Measurements from ENCODE around the gene KHDC4. TPM values are rescaled to one million over a fixed set of nuclear protein-coding genes. Genes with fewer than 3 reads are reported as not detected.

KHDC4 gene
- total RNA-seq, 1 experiment from 2014 or later: 57.7 TPM

GRCh38 chr1:155952505-155952890 lies 18.3 kb upstream of the KHDC4 start:
- no peak overlapping the region for H2AK5ac ChIP-seq (ENCODE audit: insufficient read length, low read length)
- no peaks in the 10 kb centered on the region for H3K9me3 ChIP-seq (ENCODE audit: control insufficient read depth, low read depth, low read length)
- Mint-ChIP-seq H3K9me3 (no peaks in the 10 kb centered on the region), H3K36me3 (ENCODE audit: insufficient read depth in 1 of 3, low read depth in 3 of 3) (peaks cover 44 to 92% (median 80%) of the 10 kb centered on the region in 3 experiments; a peak in 6 of 7 replicates), H3K27me3 (ENCODE audit: low read depth) (no peaks in the 10 kb centered on the region), H3K27ac (no peak overlapping the region), H3K4me1 (no peaks in the 10 kb centered on the region), H3K4me3 (no peak overlapping the region)
- no peak overlapping the region for H2BK15ac ChIP-seq (ENCODE audit: low read depth, low read length)
- H3K27ac ChIP-seq (ENCODE audit: insufficient read length, low read depth, low read length): no peak overlapping the region
- no peak overlapping the region for H2BK120ac ChIP-seq (ENCODE audit: low read depth, low read length, poor library complexity, severe bottlenecking)
- no peak overlapping the region for H4K5ac ChIP-seq (ENCODE audit: insufficient read length, low read depth, low read length)
- H3K4me2 ChIP-seq (ENCODE audit: insufficient read depth, insufficient read length, low read length): no peak overlapping the region
- no peak overlapping the region for H2BK20ac ChIP-seq (ENCODE audit: low read depth, low read length, poor library complexity, severe bottlenecking)
- no peak for TF ChIP-seq CTCF (conservative IDR thresholded peaks at IDR 0.05)
- no peak overlapping the region for H3K56ac ChIP-seq (ENCODE audit: insufficient read length, low read depth, low read length)
- H3K79me2 ChIP-seq (ENCODE audit: insufficient read depth, low read length): no peaks in the 10 kb centered on the region
- no peaks in the 10 kb centered on the region for H3K27me3 ChIP-seq (ENCODE audit: insufficient read depth, low read length)
- H3K4me1 ChIP-seq (ENCODE audit: insufficient read depth, low read length): no peaks in the 10 kb centered on the region
- no peak overlapping the region for H3K4ac ChIP-seq (ENCODE audit: low read depth, low read length)
- H2BK12ac ChIP-seq (ENCODE audit: insufficient read length, low read depth, low read length): no peak overlapping the region
- H4K20me1 ChIP-seq (ENCODE audit: control insufficient read depth, insufficient read depth, insufficient read length): no peaks in the 10 kb centered on the region
- H3K23ac ChIP-seq (ENCODE audit: insufficient read length, low read depth, low read length): no peak overlapping the region
- no peak overlapping the region for H4K8ac ChIP-seq (replicated peaks; ENCODE audit: insufficient read length, low read depth, low read length)
- H2BK5ac ChIP-seq (ENCODE audit: insufficient read length, low read length): no peak overlapping the region
- peaks cover 3% of the 10 kb centered on the region for H3K79me1 ChIP-seq (ENCODE audit: insufficient read depth, low read depth, low read length, poor library complexity, severe bottlenecking)
- H3K14ac ChIP-seq (ENCODE audit: insufficient read depth, low read length): no peak overlapping the region
- H3K18ac ChIP-seq (ENCODE audit: insufficient read length, low read depth, low read length): no peak overlapping the region
- no peak overlapping the region for H2AFZ ChIP-seq (ENCODE audit: low read length)
- no peak overlapping the region for H3T11ph ChIP-seq (ENCODE audit: low read length)
- DNase-seq: no peak
- H3K23me2 ChIP-seq (ENCODE audit: insufficient read length, low read depth, low read length, poor library complexity, severe bottlenecking): no peaks in the 10 kb centered on the region
- H3K9ac ChIP-seq (ENCODE audit: extremely low read depth, insufficient read length, low read length): no peak overlapping the region
- H4K91ac ChIP-seq (ENCODE audit: insufficient read length, low read depth, low read length): no peak overlapping the region
- WGBS (ENCODE audit: extremely low coverage, insufficient read length, low lambda C conversion rate): no CpG with 5 or more reads among the region's 13 CpGs

All from H9 (cell line).